GM12891 (cell line): ENCODE measurements around the gene RAB5IF.

Experiments
- POLR2A ChIP-seq: IDR thresholded peaks from 2 replicates; pipeline ENCODE4 v1.6.1; 2011; ENCODE audit warnings: low read depth, low read length, control low read depth
- POLR2AphosphoS5 ChIP-seq: IDR thresholded peaks from 2 replicates; pipeline ENCODE4 v1.6.1; 2011; ENCODE audit warnings: low read depth, low read length, control low read depth
- POU2F2 ChIP-seq: IDR thresholded peaks from 2 replicates; pipeline ENCODE4 v1.6.1; 2011; ENCODE audit warnings: low read depth, mild to moderate bottlenecking, control low read depth, low read length, moderate library complexity
- TAF1 ChIP-seq: IDR thresholded peaks from 2 replicates; pipeline ENCODE4 v1.6.1; 2011; ENCODE audit warnings: low read depth, low read length, control low read depth

GRCh38 chr20:36572701-36573102 lies 32.9 kb upstream of the RAB5IF start:
- TF ChIP-seq POLR2A (no peak), POU2F2 (no peak), TAF1 (no peak), POLR2AphosphoS5 (no peak)
